CD4-positive, alpha-beta T cell treated with Interleukin-2 at 100 ng/mL for 4 hours (primary cell): ENCODE measurements around the gene NFATC1.

Source experiments
- DNase-seq: peaks from one replicate; pipeline ENCODE4 v3.0.0-alpha.2; 2020; ENCODE audit warnings: low spot score

Gene NFATC1

DNA sequence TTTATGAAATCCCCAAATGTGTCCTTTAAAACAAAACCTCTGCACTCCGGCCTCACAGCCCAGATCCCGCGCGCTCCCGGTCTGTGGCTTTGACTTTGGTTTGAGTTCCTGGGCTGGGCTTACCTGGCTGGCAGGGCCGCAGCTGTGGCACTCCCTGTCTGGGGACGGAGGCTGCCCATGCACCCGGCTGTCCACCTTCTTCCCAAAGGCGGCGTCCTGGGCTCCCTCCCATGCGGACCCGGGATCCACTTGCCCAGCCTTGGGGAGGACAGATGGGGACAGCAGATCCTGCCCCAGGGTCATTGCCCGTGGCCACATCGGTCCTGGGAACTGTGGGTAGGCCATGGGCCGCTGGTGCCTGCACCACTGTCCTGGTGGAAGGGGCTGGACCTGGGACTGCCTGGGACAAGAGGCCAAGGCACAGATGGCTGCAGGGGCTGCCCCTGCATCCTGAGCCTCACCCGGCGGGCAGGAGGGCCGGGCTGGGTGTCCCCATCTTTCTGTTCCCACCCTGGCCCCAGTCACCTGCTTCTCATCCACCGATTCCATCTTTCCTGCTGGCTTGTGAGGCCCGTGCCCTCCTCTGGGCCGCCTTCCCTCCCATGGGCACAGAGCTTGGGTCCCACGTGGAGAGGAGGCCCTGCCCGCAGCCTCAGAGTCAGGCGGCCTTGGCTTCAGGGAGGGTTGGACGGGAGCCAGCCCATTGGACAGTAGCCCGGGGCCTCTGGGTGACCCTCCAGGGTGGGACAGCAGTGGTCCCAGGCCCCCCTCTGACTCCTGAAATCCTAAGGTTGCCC is 27.7 kb downstream of the NFATC1 start:
- DNase-seq = no peak

DNA sequence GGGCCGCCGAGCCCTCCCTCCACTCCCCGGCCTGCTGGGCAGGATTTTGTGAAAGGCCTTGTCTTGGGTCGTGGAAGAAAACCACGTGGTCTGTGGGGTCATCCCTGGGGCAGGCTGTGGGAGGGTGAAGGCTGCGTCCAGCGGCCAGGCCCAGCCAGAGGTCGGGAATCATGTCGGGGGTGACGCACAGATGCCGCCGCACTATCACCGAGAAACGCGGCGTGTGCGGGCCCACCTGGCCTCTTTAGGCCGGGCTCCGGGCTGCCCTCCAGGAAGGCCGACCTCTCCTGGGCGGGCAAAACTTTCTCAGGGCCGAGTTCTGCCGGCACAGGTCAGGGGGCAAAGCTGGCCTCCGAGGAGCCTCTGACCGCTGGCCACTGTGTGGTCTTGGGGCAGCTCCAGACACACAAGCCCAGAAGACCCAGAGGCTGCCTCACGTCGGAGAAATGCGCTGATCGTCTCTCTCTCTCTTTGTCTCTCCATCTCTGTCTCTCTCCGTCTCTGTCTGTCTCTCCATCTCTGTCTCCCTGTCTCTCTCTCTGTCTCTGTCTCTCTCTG is 28.4 kb downstream of the NFATC1 start:
- DNase-seq = no peak

DNA sequence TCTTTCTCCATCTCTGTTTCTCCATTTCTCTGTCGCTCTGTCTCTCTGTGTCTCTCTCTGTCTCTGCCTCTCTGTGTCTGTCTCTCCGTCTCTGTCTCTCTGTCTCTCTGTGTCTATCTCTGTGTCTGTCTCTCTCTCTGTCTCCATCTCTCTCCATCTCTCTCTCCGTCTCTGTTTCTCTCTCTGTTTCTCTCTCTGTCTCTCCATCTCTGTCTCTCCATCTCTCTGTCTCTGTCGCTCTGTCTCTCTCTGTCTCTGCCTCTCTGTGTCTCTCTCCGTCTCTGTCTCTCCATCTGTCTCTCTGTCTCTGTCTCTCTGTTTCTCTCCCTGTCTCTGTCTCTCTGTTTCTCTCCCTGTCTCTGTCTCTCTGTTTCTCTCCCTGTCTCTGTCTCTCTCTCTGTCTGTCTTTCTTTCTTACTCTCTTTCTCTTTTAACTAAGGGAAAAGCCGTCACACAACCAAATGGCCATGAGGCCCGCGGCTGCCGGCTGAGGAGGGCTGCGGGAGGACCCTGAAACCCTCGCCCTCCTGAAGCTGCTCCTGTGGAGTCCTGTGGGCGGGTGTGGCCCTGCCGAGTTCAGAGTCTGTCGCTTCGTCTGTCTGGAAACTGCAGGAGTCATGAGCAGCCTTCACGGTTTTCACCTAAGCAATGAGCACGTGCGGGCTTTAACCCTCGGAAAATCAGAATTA is 29.3 kb downstream of the NFATC1 start:
- no peak for DNase-seq

DNA sequence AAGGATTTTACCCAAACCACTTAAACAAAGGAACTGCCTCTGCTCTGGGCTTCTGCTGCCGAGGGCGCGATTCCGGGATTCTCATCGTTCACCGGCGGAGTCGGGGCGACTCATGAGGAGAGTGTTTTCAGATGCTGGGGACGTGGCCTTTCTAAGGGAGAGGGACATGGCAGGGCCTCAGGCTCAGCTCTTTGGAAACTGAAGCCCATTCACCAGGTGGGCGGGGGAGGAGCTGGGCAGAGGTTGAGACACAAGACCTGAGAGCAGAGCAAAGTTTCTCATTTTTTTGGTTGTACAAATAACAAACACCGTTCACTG is 29.8 kb downstream of the NFATC1 start:
- no peak for DNase-seq

DNA sequence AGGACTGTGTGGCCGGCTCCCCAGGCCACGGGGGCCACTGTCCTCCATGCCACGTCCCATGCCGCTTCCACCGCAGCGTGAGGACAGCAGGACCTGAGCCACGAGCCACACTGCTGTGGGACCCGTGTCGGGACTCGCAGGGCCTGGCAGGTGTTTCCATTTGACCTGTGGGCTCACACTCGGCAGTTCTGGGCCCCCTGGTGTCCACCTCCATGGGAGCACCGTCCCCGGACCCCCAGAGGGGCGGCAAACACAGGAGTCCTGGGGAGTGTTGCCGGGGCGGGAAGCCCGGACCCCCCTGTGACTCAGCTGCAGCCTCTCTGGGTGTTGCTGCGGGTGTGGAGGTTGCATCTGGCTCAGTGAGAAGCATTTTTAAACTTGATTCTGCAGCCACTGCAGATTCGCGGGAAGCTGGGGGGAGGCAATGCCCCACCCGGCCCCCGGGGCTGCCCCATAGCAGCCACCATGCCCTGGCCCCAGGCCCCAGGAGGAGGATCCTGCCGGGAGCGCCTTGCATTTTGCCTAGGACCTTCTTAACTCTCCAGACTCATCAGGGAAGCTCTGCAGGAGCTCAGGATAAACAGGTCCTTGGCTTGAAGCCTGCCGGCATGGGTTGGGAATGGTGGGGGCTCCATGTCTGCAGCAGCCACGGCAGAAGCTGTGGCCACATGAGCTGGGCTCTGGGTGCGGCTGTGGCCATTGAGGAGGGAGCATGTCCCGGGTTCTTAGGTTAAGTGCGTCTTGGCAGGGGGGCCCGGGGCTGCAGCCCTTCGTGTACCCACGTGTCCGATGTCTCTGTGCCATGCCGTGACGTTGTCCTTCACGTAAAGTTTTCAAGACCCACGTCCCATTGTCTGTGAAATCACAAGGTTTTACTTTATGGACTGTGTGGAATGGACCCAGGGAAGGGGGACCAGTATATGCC is 30.9 kb downstream of the NFATC1 start:
- no peak for DNase-seq

DNA sequence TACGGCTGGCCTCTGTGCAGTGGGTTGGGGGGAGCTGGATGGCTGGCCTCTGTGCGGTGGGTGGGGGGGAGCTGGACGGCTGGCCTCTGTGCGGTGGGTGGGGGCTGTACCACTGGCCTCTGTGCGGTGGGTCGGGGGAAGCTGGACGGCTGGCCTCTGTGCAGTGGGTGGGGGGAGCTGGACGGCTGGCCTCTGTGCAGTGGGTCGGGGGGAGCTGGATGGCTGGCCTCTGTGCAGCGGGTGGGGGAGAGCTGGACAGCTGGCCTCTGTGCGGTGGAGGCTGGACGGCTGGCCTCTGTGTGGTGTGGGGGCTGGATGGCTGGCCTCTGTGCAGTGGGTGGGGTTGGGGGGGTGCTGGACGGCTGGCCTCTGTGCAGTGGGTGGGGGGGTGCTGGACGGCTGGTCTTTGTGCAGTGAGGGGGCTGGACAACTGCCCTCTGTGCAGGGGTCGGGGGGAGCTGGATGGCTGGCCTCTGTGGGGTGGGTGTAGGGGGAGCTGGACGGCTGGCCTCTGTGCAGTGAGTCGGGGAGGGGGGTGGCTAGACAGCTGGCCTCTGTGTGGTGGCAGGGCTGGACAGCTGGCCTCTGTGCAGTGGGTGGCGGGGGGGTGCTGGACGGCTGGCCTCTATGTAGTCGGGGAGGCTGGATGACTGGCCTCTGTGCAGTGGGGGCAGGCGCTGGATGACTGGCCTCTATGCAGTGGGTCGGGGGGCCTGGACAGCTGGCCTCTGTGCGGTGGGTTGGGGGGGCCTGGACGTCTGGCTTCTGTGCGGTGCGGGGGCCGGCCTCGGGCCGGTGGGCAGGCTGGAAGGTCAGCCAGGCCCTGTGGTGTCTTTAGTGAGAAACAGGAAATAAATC is 31.9 kb downstream of the NFATC1 start:
- no peak for DNase-seq

DNA sequence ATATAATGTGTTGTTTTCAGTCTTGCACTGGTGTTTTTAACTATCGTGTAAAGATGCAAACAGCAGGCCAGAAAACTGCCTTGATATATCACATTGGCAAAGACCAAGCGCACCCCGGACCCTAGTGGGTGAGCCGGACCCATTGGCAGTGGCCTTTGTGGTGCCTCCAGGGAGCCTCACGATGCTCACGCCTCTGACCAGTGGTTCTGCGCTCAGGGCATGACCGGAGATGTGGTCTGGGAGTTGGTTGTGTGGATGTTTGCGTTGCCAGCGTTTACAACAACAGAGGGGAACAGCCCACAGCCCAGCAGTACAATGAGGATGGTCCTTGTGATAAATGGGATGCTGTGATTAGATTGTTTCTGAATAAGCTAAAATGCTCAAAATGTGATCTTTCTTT is 32.6 kb downstream of the NFATC1 start:
- no peak for DNase-seq

DNA sequence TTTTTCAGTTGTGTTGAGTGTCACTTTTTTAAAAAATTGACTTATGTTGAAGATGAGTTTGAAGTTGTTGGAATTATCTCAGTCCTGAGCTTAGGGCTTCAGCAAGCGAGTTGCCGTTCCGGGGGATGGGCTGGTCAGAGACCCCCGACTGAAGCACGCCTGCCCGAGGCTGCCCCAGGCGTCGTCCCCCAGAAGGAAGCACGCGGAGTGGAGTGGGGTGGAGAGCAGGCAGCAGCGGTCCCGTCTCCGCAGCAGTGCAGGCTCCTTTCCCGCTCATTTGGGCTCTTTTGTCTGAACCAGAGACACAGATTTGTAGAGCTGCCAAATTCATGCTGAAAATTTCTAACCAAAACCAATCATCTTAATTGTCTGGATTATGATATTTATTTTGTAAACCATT is 33.7 kb downstream of the NFATC1 start:
- DNase-seq = no peak

DNA sequence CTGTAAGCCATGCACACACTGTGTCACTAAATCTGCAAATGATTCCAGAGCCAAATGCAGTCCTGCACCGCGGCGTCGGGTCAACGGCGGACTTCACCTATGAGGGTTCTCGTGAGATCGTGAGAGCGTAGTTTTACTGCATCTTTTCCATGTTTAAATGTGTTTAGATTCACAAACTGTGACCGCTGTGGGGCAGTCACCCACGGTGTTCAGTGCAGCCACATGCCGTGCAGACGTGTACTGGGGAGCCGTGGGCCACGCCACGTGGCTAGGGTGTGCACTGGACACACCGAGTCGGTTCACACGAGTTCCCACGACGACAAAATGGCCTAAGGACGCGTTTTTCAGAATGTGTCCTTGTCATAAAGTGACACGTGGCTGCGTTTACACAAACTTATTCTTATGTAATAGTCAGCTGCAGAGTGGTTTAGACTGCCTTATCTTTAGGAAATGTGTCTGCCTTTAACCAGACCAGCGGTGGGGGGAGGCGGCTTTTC is 34.1 kb downstream of the NFATC1 start:
- no peak for DNase-seq

DNA sequence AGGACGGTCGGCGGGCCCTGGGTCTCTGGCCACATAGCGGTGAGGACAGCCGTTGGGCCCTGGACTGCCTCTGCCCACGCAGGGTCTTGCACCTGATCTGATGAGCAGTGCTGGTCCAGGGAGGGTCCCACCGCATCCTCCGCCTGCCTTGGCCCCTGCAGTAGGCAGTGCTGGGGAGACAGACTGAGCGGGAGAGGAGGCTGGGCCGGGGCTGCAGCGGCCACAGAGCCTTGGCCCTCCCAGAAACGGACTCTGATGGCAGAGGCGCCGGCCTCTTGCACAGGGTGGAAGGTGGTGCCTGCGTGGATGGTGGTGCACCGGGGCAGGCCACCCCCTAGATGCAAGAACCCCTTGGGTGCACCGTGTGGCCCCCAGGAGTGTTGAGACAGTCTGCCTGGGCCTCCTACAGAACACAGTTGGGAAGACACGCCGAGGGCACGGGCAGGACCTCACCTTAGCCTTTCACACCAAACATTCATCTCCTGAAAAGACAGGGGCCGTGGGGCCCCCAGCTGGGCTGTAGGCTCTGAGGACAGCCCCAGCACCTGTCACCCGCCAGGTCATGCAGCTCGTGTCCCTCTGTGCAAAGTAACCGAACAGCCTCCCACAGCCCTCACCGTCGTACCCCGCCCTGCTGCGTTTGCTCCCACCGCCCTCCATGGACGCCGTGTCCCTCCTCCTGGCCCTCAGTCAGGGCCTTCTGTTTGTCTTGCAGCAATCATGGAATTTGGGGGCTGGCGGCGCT is 36.8 kb downstream of the NFATC1 start:
- DNase-seq = no peak

DNA sequence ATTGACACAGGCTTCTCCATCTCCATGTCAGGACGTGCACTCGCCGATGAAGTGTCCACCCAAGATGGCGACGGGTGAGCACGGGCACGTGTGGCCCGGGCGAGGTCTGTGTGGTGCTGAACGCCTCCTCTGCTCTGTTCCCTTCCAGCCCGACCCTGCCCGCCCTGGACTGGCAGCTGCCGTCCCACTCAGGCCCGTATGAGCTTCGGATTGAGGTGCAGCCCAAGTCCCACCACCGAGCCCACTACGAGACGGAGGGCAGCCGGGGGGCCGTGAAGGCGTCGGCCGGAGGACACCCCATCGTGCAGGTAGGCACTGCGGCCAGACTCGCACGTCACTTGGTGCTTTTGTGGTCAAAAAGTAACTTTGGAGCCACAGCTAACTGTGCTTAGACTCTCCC is 37.7 kb downstream of the NFATC1 start:
- no peak for DNase-seq

DNA sequence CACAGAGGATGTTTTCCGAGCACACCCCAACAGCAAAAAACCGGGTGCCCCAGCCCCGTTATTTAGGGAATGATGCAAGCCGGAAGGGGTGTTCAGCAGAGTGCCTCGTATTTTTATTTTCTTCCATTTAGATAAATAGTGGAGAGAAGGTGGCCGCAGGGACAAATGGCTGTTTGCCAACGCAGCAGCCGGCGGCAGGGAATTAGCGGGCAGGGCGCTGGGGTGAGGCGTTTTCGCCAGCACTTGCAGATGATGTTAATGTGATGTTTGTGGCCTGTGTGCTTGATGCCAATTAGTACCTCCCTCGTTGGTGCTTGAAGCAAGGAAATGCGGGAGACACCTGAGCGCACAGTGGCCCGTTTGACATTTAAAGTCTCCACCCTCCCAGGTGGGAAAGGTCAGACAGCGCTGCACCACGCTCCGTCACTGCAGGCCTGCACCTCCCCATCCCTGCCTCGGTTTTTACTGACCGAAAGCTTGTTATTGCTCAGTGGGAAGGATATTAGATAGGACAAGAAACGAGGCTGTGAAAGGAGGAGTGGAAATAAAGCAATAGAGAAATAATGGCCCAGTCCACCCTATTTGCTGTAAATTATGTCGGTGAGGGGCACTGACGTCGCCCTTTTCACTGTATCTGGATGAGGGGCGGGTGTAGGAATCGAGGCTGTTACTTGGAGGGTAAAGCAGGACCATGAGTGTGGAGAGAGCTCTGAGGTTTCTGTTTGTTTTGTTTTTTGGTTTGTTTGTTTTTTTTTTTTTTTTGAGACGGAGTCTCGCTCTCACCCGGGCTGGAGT is 39.1 kb downstream of the NFATC1 start:
- DNase-seq = no peak

DNA sequence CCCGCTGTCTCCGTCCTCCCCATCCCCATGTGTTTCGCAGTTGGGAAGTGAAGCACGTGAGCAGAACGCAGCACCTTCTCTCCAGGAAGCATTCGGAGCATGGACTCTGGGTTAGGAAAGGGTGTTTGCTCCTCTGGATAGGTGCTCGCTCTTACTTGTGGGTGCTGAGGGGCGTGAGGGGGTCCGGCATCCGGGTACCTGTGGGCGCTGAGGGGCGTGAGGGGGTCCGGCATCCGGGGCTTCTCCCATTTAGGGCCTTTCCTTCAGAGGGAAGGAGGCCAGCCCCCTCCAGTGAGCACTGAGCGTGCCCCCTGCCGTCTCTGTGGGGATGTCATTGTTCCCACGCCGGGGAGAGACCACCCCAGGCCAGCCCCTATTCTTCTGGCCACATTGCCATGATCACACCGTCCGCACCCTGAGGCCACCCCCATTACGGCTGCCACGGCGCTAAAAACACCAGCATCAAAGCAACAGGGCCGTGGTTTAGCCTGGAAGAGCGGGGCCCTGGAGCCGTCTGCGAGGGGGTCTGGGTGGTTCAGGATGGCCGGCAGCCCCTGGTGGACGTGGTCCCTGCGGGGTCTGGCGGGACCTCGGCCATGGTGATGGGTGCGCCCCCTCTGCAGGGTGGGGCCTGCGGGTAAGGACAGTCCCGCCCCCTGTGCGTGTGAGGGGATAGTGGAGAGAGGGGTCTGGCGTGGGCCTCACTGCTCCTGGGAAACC is 41.0 kb downstream of the NFATC1 start:
- DNase-seq = no peak

DNA sequence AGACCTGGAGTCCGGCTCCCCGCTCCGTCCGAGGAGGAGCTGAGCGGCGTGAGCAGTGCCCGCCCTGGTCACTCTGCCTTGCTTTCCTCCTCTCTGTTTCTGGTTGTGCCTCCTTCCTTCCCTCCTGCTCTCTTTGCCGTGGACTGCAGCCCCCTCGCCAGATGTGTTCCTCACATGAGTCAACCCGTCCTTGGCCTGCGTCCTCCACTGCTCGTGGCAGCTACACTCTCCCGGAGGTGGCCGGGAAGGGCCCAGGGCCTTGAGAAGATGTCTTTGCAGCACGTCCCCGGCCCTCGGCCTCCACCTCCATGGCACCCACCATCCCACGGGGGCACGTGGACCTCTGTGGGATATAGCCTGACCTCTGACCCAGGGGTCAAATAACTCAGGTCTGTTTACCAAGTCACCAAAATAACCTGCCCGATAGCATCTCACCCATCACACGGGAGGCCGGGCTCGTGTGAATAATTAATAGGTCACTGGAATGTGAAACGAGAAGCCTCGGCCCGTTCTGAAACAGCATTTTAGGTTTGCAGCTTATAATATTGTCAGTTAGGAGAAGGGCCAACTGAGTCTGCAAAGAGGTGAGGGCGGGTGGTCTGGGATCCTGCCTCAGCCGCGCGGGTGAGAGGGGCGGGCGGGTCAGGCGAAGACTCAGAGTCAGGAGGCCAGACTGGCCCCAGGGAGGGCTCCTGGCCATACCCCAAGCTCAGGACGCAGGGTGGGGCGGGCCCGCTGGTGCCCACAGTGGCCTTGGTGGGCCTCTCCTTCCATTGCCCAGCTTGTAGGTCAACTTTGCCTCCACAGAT is 42.6 kb downstream of the NFATC1 start:
- no peak for DNase-seq

DNA sequence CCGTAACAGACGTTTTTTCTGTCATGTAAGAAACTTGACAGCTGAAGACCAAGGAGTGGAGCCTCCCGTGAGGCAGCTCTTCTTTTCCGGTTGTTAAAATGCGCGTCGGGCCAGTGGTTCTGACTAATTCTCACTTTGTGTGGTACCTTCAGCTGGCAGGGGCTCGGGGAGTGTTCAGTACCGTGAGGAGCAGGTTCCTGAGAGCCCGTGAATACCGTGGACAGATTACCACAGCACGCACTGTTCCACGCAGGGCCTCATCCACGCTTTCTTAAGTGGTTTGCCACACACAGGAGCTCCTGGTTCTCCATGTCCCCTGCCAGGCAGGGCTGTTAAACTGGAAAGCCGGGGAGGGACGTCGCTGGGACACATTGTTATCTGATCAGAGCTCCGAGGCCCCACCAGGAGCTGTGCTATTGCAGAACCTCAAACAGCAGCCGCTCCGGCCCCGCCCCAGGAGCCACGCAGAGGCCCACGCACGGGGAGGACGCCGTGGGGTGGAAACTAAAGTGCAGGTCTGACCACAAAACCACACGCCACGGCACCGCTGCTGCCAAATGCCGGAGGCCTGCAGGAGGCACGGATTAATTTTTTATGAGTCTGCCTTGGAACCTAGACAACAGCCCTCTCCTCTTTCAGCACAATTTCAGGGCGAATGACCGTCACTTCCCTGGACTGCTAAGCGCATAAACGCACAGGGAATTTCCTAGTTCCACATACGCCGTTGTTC is 43.3 kb downstream of the NFATC1 start:
- peak; percentile 13 for DNase-seq

DNA sequence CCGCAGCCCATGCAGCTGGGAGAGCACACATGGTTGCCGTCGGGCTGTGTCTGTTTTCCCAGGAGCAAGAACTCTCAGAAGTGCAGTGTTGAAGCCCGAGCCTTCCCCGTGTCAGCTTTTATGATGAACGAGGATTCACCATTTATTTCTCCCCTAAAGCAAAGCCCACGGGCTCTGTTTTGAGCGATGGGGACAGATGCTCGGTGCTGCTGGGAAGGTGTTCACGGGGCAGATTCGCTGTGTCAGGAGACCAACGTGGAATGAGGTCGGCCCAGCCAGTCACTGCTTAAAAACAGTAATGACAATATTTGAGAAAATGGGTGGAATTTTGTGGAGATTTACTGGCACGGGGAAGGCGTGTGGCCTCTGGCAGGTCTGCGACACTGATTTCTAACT is 43.9 kb downstream of the NFATC1 start:
- DNase-seq = no peak

DNA sequence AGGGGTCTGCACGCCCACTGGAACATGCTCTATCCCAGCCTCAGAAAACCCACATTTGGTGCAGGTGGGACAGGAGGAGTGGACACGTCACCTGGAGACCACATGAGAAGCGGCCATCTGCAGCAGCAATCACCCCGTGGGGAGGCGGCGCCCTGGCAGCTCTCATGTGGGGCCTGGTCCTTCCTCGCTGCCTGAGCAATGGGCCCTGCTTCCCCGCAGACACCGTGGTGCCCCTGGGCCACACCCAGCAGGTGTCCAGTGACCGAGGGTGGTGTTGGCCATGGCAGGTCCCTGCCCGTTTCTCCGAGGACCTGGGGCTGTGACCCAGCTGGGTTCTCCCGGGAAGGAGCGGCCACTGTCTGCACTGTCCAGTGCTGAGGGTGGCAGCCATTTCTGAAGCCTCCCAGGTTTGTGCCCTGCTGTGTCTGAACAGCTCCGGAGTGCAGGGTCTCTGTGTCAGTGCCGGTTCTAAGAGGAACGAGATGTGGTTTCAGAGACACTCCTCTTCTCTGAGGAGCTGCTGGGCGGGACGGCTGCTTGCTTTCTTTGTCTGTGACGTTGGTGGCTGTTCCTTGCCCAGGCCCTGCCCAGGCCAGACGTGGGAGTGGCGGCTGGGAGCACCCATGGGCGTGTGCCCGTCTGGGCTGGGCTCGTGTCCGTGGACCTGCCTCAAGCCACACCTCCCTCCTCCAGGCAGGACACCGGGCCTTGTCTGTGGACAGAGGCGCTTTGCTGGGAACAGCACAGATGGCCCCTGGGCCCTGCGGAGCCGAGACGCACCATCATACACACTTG is 44.8 kb downstream of the NFATC1 start:
- no peak for DNase-seq
